Tongue (tissue), 2 donors: Measurements from ENCODE around the gene CFAP20. TPM values are rescaled to one million over a fixed set of nuclear protein-coding genes. Genes with fewer than 3 reads are reported as not detected.

Source experiments
- DNase-seq: peaks from one replicate; pipeline ENCODE4 v3.0.0-alpha.2; 2015
- total RNA-seq: library from RNA; depleted of rRNA; stranded (reverse); fragments of >200 nt; gene quantifications from one replicate; pipeline ENCODE4 v1.2.3, GENCODE V29; 2014

Gene CFAP20
- total RNA-seq, result 68.5 TPM

DNA sequence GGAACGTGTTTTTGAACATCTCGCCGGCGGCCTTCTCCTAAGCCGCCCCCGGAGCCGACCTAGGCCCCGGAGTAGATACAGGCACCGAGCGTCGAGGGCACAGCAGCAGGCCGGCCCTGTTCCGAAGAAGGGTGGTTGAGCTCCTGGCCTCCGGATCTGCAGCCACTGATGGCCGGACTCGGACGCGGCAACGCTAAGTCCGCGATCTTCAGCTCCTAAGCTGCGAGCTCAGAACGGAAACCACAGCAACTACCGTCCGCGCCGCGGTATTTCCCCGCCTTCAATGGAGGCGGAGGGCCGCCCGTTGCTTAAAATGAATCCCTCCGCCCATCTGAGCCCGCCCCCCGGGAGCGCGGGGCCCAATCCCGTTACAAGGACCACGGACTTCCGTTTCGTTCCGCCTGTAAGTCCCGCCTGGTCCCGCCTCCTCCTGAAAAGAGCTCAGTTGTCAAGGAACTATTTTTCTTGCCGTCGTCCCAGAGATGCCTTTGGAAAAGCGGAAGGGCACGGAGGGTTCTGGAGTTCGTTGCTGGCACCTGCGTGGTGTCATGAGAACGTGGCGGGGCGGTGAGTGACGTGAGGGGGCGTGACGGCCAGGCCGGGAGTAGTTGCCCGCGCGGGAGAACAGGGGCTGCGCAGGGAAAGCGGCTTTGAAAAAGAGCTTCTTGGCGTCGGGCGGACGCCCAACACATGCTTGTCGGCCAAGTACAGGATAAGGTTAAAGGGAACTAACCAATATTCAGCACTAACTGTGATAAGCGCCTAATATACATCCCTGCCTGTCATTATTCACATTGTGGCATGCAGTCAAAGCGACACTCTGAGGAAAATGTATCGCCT is at the start of gene CFAP20:
CFAP20 (minus strand) TSS at position 285 of the 840 bp plus-strand sequence; CDS start at position 19, 266 bp downstream.
- DNase-seq, result peak; percentile 99

DNA sequence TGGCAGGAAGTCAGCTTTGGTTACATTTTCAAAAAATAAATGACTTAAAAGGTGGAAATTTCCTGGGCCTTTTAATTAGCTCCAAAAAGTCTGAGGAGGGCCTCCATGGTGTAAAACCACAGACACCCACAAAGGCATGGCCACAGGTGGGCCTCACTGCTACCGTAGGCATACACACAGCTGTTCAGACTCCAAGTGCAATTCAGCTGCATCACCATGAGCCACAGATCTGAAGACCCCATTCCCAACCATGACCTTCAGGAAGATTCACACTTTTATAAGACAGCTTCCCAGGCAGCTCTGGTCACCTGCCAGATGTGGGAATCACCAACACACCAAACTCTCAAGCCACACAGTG is 48.2 kb upstream of the CFAP20 start:
- DNase-seq, result no peak

DNA sequence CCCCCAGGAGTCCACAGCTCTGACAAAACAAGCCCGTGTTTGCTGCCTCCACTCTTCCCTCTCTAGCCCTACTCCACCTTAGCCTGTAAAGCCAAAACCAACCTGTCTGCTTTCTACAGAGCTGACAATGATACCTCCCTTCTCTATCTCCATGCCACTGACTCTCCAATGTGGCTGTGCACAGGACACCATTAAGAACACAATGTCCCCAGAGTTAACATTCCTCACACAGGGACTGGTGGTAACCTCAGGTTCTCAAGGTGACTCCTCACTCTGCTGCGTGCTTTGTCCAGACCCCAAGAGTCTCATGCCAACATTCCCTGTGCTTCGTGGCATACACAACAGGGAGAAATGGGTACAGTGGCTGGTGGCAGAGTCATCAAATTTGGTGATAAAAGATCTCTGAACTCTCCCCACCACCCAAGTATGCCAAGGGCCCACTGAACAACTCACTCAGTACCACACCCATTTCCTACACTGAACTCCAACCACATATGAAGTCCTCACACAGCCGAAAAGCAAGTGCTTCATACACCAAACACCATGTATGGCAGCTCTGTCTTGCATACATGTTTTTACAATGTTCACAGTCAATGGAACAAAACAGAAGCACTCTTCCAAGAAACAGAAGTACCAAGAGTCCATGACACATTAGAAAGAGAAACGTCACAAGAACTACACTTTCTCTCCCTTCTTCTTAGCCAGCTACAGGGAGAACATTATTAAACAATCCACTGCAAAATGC is 47.6 kb upstream of the CFAP20 start:
- no peak for DNase-seq

DNA sequence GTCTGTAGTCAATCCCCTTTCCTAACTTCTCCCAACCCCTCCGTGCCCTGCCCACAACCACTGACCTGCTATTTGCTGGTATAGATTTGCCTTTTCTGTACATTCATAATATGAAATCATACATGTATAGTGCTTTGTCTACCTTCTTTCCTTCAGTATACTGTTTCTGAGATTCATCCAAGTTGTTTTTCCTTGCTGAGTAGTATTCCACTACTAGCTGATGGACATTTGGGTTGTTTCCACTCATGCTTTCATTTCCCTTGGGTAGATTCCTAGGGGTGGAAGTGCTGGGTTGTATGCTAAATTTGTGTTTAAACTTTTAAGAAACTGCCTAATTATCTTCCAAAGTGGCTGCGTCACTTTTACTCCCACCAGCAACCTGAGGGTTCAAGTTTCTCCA is 41.0 kb upstream of the CFAP20 start:
- DNase-seq, result no peak

DNA sequence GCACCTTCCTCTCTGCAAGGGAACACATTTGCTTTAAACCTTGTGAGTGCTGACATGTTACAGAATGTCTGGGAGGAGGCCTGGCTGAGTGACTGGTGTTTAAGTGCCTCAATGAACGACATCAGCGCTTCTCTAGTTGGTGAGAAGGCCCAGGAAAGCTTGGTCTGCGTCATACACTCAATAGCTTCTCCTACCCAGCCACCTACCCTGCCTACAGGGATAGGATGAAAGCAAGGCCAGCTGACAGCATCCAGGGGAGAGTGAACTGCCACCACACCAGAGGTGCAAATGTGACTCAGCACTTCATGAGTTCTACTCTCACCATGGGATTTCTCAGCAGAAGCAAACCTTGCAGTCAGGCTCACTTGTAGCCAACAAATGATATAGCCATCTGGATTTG is 31.7 kb upstream of the CFAP20 start:
- DNase-seq, result no peak

GRCh38 chr16:58158725-58159124 is 29.5 kb upstream of the CFAP20 start:
- DNase-seq, result no peak

DNA sequence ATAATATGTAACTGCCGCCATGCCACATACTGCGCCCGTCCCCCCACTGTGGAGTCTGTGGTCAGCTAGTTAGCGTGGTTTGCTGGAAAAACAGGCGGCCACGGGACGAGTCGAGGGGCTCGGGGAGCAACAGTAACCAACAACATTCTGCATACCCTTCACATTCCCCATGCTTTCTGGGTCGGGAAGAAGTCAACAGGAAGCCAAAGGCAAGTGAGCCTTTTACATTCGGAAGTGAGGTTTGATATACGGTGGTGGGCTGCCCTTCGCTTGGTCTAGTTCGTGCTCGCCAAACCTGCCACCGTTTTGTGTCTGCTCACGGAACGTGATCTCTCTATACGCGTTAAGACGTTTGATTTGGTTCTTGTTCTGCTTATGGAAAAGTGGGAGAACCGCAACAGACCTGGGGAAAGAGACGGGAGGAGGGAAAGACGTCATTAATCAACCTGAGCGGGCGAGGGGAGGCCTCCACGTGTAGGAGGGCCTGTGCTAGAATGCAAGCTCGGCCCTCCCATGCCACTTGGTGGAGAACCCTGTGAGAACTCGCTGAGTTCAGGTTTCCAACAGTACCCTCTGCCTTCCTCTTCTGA is 28.9 kb upstream of the CFAP20 start:
- no peak for DNase-seq

- no peak for DNase-seq
Observed at GRCh38 chr16:58157239-58157638, 28.1 kb upstream of the CFAP20 start.

DNA sequence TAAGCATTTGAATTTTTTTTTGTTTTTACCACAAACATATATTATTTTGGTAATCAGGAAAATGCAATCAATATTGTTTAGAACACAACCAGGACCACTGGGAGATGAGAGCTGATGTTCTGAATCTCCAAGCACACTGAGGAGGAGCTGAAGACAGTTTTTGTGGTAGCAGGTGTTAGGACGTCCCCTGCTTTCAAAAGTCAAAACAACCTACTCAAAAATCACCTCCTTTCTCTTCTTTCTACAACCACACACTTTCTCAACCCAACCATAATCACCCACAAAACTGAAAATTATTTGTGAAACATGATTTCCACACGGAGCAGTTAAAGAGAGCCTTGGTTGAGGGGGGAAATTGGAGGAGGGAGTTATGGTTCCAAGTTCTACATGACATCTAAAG is 26.7 kb upstream of the CFAP20 start:
- DNase-seq, result no peak

DNA sequence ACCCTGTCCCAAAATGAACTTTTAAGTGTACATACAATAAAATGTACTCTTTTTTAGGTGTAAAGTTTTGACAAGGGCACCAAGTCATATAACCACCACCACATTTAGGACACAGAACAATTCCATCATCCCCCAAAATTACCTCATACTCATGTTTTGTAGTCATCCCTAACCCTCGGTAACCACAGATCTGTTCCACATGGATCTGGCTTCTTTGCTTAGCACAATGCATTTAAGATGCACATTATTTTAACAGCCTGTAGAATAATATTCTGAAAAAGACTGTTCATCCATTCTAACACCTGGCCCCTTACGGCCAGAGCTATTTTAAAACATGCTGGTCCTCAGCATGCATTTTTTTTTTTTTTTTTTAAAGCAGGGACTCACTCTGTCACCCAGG is 25.2 kb upstream of the CFAP20 start:
- DNase-seq, result no peak

- DNase-seq, result no peak
Observed at GRCh38 chr16:58152246-58152868, 23.2 kb upstream of the CFAP20 start.

- DNase-seq, result no peak
Observed at GRCh38 chr16:58148526-58148925, 19.3 kb upstream of the CFAP20 start.

DNA sequence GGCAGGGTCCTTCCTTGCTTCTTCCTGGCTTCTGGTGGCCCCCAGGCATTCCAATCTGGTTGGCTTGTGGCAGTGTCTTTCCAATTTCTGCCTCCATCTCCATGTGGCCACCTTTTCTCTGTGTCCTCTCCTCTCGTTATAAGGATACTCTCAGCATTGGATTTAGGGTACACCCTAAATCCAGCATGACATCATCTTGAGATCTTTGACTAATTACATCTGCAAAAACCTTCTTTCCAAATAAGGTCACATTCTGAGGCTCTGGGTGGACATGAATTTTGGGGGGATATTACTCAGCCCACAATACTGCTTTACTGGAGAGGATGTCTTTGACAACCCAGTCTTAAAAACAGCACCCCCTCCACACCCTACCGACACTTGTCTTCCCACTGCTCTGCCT is 18.9 kb upstream of the CFAP20 start:
- DNase-seq, result no peak

GRCh38 chr16:58138852-58139251 is 9.7 kb upstream of the CFAP20 start:
- DNase-seq, result no peak

DNA sequence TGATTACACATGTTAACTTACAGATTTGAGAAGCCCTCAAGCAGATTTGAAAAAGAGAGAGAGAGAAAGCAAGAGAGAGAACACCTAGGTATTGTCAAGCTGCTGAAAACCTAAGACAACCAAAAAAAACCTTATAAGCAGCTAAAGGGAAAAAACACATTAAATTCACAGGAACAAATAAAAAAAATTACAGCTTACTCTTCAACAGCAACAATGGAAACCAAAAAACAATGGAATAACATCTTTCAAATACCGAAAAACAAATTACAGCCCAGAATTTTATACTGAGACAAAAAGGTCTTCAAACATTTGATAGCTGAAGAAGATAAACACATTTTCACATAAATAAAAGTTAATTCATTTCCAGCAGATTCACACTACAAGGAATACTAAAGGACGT is 8.4 kb upstream of the CFAP20 start:
- no peak for DNase-seq

DNA sequence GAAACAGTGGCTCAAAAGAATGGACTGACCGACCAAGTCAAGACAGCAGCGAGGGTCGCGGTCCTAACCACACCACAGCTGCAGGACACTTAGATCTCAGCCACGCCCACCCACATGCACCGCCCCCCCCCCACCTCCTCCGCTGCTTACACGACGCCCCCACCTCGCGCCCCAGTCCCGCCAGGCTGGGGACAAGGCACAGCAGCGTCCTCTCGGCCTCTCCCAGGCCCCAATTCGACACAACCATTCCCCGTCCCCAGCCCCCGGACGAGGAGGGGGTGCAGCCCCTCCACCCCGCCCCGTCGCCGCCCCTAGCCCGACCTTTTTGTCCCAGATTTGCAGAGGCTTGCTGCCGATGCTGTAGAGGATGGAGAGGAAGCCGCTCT is 477 bp downstream of the CFAP20 start:
- DNase-seq, result peak; percentile 59

DNA sequence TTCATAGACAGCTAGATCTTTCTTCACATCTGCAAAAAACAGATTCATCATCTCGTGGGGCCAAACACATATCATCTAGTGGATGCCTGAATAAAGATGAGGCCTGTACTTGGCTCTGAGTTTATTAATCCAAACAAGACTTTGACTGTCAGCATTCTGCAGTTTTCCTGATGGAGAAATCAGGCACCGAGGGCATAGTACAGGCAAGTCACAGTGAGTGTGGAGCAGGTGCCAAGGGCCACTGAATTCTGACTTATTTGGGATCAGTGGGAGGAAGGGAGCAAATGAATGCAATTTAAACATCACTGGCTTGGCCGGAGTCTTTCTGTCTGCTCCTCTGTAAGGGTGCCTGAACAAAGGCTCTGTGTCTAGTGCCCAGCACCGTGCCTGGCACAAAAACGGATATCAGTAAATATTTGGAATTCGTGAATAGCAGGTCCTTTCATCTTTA is 975 bp downstream of the CFAP20 start:
- DNase-seq, result peak; percentile 26

DNA sequence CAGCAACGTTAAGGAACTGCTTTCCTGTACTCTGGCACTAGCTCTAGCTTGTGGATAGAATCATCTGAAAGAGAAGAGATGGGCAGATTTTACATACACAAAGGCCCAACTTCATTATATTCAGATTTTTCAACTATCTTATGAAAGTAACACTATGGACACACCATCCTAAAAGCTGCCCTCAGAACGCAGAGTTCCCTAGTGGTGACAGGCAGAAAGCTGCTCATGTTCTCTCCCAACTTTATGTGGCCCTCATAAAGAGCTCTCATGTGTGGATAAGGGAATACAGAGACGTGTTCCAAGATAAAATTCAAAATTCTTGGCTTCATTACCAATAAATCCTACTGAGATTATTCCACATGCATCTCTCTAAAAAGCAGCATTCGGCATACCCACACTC is 1.5 kb downstream of the CFAP20 start:
- DNase-seq, result no peak

GRCh38 chr16:58127033-58127556 is 2.1 kb downstream of the CFAP20 start:
- DNase-seq, result peak; percentile 76

- no peak for DNase-seq
Observed at GRCh38 chr16:58126451-58126961, 2.7 kb downstream of the CFAP20 start.

GRCh38 chr16:58125781-58126335 is 3.3 kb downstream of the CFAP20 start:
- no peak for DNase-seq

DNA sequence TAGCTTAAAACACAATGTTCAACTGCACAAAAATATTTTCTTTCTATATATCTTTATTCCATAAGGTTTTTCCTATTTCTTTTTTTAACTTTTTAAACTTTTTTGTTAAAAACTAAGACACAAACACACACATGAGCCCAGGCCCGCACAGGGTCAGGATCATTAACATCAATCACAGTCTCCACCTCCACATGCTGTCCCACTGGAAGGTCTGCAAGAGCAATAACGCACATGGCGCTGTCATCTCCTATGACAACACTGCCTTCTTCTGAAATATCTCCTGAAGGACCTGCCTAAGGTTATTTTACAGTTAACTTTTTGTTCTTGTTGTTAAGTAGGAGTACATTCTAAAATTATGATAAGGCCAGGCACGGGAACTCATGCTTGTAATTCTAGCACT is 4.1 kb downstream of the CFAP20 start:
- no peak for DNase-seq
